Stimulated activated naive CD8-positive, alpha-beta T cell treated with anti-CD3 and anti-CD28 coated beads, Interleukin-15, Interleukin-2, amounts not matched to agents 100 U/mL and 50 U/mL, for 24 hours (primary cell): ENCODE measurements around the gene PLCD4.

Experiments
- ATAC-seq: fragments of 150-1000 bp; cut with Tn5 transposase; one replicate; pipeline ENCODE4 v1.10.0; 2021
- DNase-seq: peaks from one replicate; pipeline ENCODE4 v3.0.0; 2021

Gene PLCD4

DNA sequence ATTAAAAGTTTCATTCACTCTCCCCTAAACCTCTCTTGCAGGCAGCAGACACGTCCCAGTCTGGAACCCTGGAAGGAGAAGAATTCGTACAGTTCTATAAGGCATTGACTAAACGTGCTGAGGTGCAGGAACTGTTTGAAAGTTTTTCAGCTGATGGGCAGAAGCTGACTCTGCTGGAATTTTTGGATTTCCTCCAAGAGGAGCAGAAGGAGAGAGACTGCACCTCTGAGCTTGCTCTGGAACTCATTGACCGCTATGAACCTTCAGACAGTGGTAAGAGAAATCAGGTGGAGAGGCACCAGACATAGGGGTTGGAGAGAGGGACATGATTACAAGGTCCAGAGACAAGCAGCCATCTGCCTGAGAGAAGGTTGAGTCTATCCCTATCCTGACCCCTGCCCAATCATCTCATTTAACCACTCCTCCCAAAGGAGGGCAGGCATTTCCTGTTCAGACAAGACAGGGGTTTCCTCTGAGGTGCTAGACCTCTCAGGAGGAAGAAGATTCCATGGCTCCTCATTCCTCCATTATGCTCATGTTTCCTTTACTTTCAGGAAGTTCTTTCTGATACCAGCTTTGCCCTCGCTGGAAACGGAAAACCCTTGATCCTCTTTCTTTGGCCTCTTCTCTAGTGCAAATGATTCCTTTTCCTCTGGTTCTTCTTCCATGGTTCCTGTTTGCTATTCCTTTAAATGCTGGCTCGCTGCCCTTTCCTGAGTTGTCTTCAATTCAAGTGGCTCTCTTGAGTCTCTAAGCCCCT, 15.1 kb downstream of the PLCD4 start:
- no peak for DNase-seq
- no peak for ATAC-seq

- ATAC-seq (no peak), DNase-seq (no peak)
These were observed 15.6 kb downstream of the PLCD4 start for GRCh38 chr2:218623366-218623705.

- ATAC-seq = no peak
These were observed 18.7 kb downstream of the PLCD4 start for GRCh38 chr2:218626369-218626768.

DNA sequence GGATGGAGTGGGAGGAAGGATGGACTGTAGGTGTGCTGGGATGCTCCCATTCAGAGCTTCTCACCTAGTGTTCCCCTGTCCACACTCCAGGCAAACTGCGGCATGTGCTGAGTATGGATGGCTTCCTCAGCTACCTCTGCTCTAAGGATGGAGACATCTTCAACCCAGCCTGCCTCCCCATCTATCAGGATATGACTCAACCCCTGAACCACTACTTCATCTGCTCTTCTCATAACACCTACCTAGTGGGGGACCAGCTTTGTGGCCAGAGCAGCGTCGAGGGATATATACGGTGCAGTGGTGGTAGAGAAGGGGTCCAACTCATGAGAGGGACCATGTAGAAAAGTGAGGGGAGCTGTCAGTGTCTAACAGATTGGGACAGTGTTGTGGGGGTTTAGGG, 20.2 kb downstream of the PLCD4 start:
- DNase-seq (no peak), ATAC-seq (no peak)

More at GRCh38 chr2:218626369-218626768, 18.7 kb downstream of the PLCD4 start:
- DNase-seq = no peak

DNA sequence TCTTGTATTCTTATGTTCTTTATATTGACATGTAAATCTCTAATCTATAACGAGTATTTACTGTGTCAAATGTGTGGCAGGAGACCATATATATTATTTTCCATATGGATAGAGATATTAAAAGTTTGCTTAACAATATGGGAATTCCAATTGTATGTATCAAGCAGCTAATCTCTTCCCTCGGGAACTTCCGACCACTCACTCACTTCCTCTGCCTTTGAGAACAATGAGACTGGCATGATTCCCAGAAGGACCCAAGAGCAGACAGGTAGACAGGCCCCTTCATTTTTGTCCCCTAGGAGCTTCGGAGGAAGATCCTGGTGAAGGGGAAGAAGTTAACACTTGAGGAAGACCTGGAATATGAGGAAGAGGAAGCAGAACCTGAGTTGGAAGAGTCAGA, 24.1 kb downstream of the PLCD4 start:
- DNase-seq (no peak), ATAC-seq (no peak)

- DNase-seq (no peak), ATAC-seq (no peak)
These were observed 28.0 kb downstream of the PLCD4 start for GRCh38 chr2:218635719-218636118.

GRCh38 chr2:218638372-218638771, 30.7 kb downstream of the PLCD4 start:
- ATAC-seq = no peak
- no peak for DNase-seq

GRCh38 chr2:218642121-218642656, 34.5 kb downstream of the PLCD4 start:
- no peak for ATAC-seq
- no peak for DNase-seq

DNA sequence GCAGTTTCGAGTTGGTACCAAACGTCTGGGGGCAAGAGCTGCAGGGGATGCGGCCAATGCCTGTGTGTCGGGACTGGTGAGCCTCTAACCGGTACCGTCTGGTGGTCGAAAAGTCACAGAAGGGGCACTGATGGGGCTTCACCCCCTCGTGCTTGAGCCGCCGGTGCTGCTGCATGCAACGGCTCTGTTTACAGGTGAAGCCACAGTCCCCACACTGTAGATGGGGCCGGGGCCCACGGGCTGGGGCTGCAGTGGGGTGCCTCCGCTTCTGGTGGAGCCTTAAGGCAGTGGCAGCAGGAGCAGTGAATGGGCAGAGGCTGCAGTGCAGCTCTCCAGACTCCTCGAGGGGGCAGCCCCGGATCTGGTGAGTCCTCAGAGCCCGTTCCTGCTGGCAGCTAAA, 35.1 kb downstream of the PLCD4 start:
- no peak for DNase-seq
- ATAC-seq = peak; percentile 33

DNA sequence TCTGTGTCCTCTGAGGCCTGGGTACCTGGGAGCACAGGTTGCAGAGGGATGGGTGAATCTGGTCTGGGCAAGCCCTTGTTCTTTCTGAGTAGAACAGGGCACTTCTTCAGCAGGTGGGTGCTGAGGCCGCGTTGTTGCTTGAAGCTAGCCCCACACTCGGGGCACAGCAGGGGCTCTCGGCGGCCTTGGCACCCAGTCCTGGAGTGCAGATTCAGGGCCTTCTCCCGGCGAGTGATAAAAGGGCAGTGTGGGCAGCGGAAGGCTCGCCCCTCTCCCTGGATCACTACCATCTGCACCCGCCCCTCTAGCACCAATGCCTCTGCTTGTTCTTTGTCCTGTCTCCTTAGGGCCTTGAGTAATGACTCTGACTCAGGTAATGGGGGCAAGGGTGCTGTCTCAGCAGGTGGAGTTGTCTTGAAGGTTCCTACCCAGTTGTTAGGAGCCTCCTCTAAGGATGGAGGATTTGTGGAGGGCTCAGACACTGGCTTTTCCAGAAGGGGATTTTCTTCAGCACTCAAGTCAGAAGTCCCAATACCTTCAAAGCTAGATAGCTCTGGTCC, 36.1 kb downstream of the PLCD4 start:
- DNase-seq = no peak
- ATAC-seq = no peak

GRCh38 chr2:218644721-218645120, 37.0 kb downstream of the PLCD4 start:
- DNase-seq (no peak), ATAC-seq (no peak)

- no peak for DNase-seq
- ATAC-seq = no peak
These were observed 37.4 kb downstream of the PLCD4 start for GRCh38 chr2:218645126-218645525.

- peak; percentile 58 for ATAC-seq
- peak; percentile 47 for DNase-seq
These were observed 40.5 kb downstream of the PLCD4 start for GRCh38 chr2:218648088-218648786.

DNA sequence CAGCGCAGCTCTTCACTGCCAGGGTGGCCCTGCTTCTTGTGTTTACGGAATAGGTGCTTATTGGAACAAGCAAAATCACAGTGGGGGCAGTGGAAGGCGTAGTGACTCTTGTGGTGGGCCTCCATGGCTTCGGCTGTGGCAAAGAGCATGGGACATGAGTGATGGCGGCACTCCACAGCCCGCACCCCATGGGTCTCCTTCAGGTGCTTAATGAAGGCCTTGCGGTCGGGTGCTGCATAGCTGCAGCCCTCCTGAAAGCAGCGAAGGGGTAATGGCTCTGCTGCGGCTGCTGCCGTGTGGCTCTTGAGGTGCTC, 41.0 kb downstream of the PLCD4 start:
- ATAC-seq (no peak), DNase-seq (no peak)

DNA sequence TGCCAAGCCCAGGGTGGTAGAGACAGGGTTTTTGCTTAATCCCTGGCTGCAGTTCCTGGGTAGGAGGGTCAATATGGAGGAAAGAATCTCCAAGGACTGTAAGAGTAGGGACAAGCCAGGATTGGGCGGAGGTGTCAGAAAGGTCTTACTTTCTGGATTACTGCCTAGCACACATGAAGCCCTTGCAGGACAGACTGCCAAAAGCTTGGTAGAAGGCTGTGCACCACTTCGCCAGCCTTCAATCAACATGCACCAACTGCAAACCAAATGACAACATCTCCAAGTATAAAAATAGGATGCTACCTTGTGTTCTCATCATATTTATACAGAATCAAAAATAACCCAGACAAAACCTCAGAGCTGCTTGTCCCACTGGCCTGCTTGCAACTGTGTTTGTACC, 48.1 kb downstream of the PLCD4 start:
- ATAC-seq (no peak), DNase-seq (no peak)

GRCh38 chr2:218658671-218659257, 51.1 kb downstream of the PLCD4 start:
- DNase-seq = peak; percentile 61

DNA sequence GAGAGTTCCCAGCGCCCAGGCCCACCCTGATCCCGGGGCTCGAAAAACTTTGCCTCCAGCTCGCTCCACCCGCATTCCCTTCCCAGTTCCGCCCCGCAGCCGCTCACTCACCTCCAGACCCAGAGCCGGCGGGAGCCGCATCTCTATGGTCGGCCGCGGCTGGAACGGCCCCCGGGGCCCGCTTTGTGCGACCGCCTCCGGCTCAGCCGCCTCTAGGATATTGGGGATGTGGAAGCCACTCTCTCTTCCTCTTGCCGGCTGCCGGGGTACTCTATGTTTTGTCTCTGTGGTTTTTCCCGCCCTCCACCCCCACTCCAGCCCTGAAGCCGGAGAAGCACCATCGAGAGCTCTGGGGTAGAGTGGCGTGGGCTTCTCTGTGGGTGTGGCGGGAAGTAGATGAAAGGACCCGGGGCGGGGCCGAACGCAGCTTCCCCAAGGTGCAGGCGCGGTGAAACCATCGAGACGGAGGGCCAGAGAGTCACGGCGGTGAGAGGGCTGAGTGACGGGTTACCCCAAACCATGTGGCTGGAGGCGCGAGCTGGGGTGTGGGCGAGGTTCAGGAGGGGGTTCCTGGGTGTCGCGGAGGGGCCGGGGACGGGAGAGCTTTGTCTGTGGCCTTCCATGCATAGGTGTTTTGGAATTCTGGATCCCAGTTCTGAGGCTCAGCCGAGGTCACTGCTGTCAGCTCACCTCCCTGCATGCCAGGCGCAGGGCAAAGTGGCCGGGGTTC, 51.7 kb downstream of the PLCD4 start, which contains the start of the genes BCS1L and ZNF142:
BCS1L (plus strand) TSS at position 426 of the 730 bp plus-strand sequence. CDS start 1,305 bp downstream, outside the sequence.
ZNF142 (minus strand) TSS at position 366 of the 730 bp plus-strand sequence. CDS start 3,194 bp downstream, outside the sequence.
- peak; percentile 98 for DNase-seq
- peak; percentile 97 for ATAC-seq

More at GRCh38 chr2:218658671-218659257, 51.1 kb downstream of the PLCD4 start:
- ATAC-seq = peak; percentile 44

DNA sequence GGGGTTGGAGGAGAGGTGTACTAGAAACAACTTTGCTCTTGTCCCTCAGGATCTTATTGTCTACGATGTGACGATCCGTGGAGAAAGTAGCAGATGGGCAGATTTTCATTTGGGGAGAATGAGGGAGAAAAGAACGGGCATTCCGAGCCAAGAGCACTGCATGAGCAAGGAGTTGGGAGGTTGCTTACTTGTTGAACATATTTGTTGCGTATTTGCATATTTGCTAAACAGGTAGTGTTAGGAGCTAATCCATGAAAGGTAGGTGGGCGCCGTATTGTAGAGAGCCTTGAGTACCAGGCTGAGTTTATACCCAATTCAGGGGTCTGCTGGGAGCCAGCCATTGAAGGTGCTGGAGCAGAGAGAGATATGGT, 52.3 kb downstream of the PLCD4 start:
- DNase-seq = no peak
- ATAC-seq = no peak

GRCh38 chr2:218662377-218662776, 54.7 kb downstream of the PLCD4 start:
- ATAC-seq (no peak), DNase-seq (no peak)

DNA sequence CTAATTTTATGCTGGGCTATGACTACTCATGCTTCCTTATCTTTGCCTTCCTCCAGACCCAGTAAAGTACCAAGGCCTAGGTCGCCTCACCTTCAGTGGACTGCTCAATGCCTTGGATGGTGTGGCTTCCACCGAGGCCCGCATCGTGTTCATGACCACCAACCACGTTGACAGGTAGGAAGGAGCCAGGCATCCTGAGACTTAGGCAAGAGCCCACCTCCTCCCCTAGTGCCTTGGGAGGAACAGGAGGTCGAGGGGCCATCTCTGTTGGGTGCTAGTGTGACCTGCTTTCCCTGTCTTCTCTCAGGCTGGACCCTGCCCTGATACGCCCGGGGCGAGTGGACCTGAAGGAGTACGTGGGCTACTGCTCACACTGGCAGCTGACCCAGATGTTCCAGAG, 55.1 kb downstream of the PLCD4 start:
- DNase-seq (no peak), ATAC-seq (no peak)

GRCh38 chr2:218663901-218664300, 56.2 kb downstream of the PLCD4 start:
- no peak for ATAC-seq
- DNase-seq = no peak

DNA sequence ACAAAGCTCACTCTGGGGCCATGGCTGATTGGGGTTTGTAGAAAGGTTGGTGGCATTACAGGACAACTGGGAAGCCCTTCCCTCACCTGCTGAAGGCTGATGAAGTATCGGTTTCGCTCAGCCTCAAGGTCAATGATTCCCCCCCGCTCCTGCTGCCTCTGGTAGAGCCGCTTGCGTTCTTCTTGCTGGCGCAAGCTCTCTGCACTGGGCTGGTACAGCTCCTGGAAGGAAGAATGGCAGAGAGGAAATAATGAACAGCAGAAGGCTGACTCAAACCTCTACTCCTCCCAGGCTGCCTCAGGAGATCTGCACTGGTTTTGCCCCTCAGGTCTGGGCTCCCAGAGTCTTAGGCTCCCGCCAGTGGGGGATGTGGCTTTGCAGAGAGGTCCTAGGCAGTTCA, 57.0 kb downstream of the PLCD4 start:
- DNase-seq (no peak), ATAC-seq (no peak)
